ENCODE data around the gene HIVEP3.

The HIVEP3 gene

DNA sequence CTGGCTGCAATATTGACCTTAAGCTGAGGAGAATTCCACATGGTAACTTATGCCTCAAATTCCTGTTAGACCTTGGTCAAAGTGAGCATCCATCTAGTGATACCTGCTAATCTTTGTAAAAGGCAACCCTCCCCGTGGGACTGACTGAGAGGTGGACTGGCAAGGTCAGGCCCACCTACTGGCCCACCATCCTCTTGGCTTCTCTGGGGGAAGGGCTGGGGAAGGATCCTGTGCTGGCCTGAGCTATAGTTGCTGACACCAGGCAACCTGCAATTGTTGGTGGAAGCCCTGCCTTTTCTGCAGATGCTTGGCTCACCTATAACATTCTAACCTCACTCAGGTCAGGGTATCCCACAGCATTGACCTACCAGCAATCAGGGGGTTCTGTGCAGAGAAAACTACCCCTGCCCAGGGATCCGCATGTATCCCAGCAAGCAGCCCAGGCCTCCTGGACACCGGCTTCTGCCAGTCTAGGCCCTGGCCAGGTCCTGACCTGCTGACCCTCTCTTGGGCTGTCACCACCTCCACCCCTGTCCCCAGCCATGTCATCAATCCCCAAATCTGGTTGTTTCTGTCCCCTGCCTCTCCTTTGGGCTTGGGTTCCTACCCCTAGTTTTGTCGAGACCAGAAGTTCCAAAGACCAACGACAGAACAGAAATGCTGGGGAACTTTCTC is 326.1 kb downstream of the HIVEP3 start:
- no peaks in the 10 kb centered on the region for H3K4me1 ChIP-seq (ENCODE audit: insufficient read depth, low read length)
- no peak overlapping the region for H3K9ac ChIP-seq (ENCODE audit: low read depth, low read length)
- H3K36me3 ChIP-seq (ENCODE audit: insufficient read depth, low read length) = peaks cover 54% of the 10 kb centered on the region
- H3K27me3 ChIP-seq (ENCODE audit: insufficient read depth, low read length, poor library complexity) = no peaks in the 10 kb centered on the region
- no peaks in the 10 kb centered on the region for H3K9me3 ChIP-seq (ENCODE audit: insufficient read depth, low read length, severe bottlenecking)
- ATAC-seq (ENCODE audit: insufficient read depth, low read depth) = no peak
- H4K20me1 ChIP-seq (ENCODE audit: insufficient read depth, low read length) = peaks cover 97% of the 10 kb centered on the region
- no peak for DNase-seq
- no peak overlapping the region for H3K4me2 ChIP-seq (ENCODE audit: insufficient read depth, low read length)
- no peak overlapping the region for H3K27ac ChIP-seq (ENCODE audit: low read length)
- no peak overlapping the region for H2AFZ ChIP-seq (ENCODE audit: low read depth, low read length)
- H3K79me2 ChIP-seq (ENCODE audit: insufficient read depth, low read length) = peaks cover 100% of the 10 kb centered on the region
- no peak overlapping the region for H3K4me3 ChIP-seq (ENCODE audit: low read depth in 1 of 2, low read length in 2 of 2)
- TF ChIP-seq, protein P1, sequence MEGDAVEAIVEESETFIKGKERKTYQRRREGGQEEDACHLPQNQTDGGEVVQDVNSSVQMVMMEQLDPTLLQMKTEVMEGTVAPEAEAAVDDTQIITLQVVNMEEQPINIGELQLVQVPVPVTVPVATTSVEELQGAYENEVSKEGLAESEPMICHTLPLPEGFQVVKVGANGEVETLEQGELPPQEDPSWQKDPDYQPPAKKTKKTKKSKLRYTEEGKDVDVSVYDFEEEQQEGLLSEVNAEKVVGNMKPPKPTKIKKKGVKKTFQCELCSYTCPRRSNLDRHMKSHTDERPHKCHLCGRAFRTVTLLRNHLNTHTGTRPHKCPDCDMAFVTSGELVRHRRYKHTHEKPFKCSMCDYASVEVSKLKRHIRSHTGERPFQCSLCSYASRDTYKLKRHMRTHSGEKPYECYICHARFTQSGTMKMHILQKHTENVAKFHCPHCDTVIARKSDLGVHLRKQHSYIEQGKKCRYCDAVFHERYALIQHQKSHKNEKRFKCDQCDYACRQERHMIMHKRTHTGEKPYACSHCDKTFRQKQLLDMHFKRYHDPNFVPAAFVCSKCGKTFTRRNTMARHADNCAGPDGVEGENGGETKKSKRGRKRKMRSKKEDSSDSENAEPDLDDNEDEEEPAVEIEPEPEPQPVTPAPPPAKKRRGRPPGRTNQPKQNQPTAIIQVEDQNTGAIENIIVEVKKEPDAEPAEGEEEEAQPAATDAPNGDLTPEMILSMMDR (IDR thresholded peaks at IDR 0.05; ENCODE audit: borderline replicate concordance, extremely low read depth, low read length, poor library complexity, severe bottlenecking) = no peak
- no peak for TF ChIP-seq EZH2 (IDR thresholded peaks at IDR 0.05; ENCODE audit: borderline replicate concordance, low read depth, low read length, severe bottlenecking)

DNA sequence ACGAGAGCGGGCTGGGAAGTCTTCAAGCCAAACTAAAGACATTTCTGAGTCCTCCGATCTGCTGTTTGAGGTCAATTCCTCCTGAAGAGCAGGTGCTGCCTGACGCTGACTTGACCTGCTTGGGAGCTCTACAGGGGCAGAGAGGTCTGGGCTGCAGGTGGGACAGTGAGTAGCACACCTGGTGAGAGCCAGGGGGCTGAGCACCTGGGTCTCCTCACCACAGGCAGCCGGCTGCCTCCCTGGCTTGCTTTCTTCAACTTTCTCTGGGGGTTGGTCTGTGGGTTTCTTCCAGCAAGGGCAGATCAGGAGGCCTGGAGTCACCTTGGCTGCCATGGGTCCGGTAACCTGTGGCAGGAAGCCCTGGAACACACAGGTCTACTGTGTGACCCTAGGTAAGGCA is 326.8 kb downstream of the HIVEP3 start:
- no peak for TF ChIP-seq EZH2 (IDR thresholded peaks at IDR 0.05; ENCODE audit: borderline replicate concordance, low read depth, low read length, severe bottlenecking)
- Histone ChIP-seq H3K27ac (ENCODE audit: low read length) (peak overlapping the region; percentile 39; the same call in 1 of the 2 replicates), H3K79me2 (ENCODE audit: insufficient read depth, low read length) (peaks cover 100% of the 10 kb centered on the region), H4K20me1 (ENCODE audit: insufficient read depth, low read length) (peaks cover 97% of the 10 kb centered on the region), H3K4me1 (ENCODE audit: insufficient read depth, low read length) (no peaks in the 10 kb centered on the region), H3K4me2 (ENCODE audit: insufficient read depth, low read length) (no peak overlapping the region), H3K9me3 (ENCODE audit: insufficient read depth, low read length, severe bottlenecking) (no peaks in the 10 kb centered on the region), H2AFZ (ENCODE audit: low read depth, low read length) (no peak overlapping the region), H3K36me3 (ENCODE audit: insufficient read depth, low read length) (peaks cover 58% of the 10 kb centered on the region), H3K9ac (ENCODE audit: low read depth, low read length) (no peak overlapping the region), H3K27me3 (ENCODE audit: insufficient read depth, low read length, poor library complexity) (no peaks in the 10 kb centered on the region), H3K4me3 (ENCODE audit: low read depth in 1 of 2, low read length in 2 of 2) (no peak overlapping the region)
- no peak for DNase-seq
- ATAC-seq (ENCODE audit: insufficient read depth, low read depth) = 0 out of 3 replicates have a peak, but pooled peaks have one; percentile 37

DNA sequence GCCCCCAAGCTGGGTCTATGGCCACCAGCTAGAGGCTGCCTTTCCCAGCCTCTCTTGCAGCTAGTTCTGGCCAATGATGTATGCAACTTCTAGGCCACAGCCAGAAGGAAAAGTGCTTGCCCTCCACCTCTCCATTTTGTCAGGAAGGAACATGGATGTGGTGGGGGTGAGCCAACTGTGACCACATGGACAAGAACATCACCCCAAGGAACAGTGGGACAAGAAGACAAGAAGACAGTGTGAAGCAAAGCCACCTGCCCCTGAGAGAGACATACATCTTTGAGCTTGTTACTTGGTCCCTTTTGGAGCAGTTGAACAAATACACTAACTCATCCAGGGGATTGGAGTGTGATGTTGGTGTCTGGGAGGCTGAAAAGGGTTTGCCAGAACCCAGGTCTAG is 328.4 kb downstream of the HIVEP3 start:
- TF ChIP-seq EZH2 (IDR thresholded peaks at IDR 0.05; ENCODE audit: borderline replicate concordance, low read depth, low read length, severe bottlenecking) = no peak
- TF ChIP-seq, protein P1 (IDR thresholded peaks at IDR 0.05; ENCODE audit: borderline replicate concordance, extremely low read depth, low read length, poor library complexity, severe bottlenecking) = no peak
- Histone ChIP-seq H3K4me2 (ENCODE audit: insufficient read depth, low read length) (no peak overlapping the region), H3K79me2 (ENCODE audit: insufficient read depth, low read length) (peaks cover 100% of the 10 kb centered on the region), H2AFZ (ENCODE audit: low read depth, low read length) (no peak overlapping the region), H3K4me3 (ENCODE audit: low read depth in 1 of 2, low read length in 2 of 2) (no peak overlapping the region), H3K36me3 (ENCODE audit: insufficient read depth, low read length) (peaks cover 67% of the 10 kb centered on the region), H3K27me3 (ENCODE audit: insufficient read depth, low read length, poor library complexity) (no peaks in the 10 kb centered on the region), H3K9me3 (ENCODE audit: insufficient read depth, low read length, severe bottlenecking) (no peaks in the 10 kb centered on the region), H3K27ac (ENCODE audit: low read length) (peak overlapping the region; percentile 4), H3K4me1 (ENCODE audit: insufficient read depth, low read length) (no peaks in the 10 kb centered on the region), H3K9ac (ENCODE audit: low read depth, low read length) (no peak overlapping the region), H4K20me1 (ENCODE audit: insufficient read depth, low read length) (peaks cover 95% of the 10 kb centered on the region)
- ATAC-seq (ENCODE audit: insufficient read depth, low read depth) (no peak), DNase-seq (no peak)

DNA sequence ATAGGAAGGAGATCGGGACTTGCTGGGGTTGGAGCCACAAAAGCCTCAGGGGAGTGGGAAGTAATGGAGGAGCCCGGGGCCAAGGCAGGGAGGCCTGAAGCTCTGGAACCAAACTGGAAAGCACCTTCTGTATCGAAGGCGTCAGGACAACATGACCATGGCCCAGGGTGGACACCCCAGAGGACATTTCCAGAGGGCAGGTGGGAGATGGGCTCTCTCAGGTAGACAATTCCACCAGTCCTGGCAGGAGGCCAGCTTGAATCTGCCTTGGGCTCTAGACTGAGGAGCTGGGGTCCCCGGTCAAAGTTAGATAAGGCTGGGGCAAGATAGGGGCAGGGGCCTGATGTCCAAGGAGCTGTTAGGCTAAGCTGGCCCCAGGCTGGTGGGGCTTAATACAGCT is 329.3 kb downstream of the HIVEP3 start:
- Histone ChIP-seq H2AFZ (ENCODE audit: low read depth, low read length) (no peak overlapping the region), H3K4me1 (ENCODE audit: insufficient read depth, low read length) (no peaks in the 10 kb centered on the region), H3K27ac (ENCODE audit: low read length) (no peak overlapping the region; the same call in 1 of the 2 replicates), H3K4me2 (ENCODE audit: insufficient read depth, low read length) (no peak overlapping the region), H3K27me3 (ENCODE audit: insufficient read depth, low read length, poor library complexity) (no peaks in the 10 kb centered on the region), H3K79me2 (ENCODE audit: insufficient read depth, low read length) (peaks cover 100% of the 10 kb centered on the region), H3K4me3 (ENCODE audit: low read depth in 1 of 2, low read length in 2 of 2) (no peak overlapping the region), H3K36me3 (ENCODE audit: insufficient read depth, low read length) (peaks cover 77% of the 10 kb centered on the region), H4K20me1 (ENCODE audit: insufficient read depth, low read length) (peaks cover 95% of the 10 kb centered on the region), H3K9me3 (ENCODE audit: insufficient read depth, low read length, severe bottlenecking) (no peaks in the 10 kb centered on the region), H3K9ac (ENCODE audit: low read depth, low read length) (no peak overlapping the region)
- ATAC-seq (ENCODE audit: insufficient read depth, low read depth) (no peak), DNase-seq (no peak)
- TF ChIP-seq, protein P1 (IDR thresholded peaks at IDR 0.05; ENCODE audit: borderline replicate concordance, extremely low read depth, low read length, poor library complexity, severe bottlenecking) = no peak
- no peak for TF ChIP-seq EZH2 (IDR thresholded peaks at IDR 0.05; ENCODE audit: borderline replicate concordance, low read depth, low read length, severe bottlenecking)

All from DND-41 (cell line).